ENCODE data around the gene NUMBL.

- TF ChIP-seq, protein P1, sequence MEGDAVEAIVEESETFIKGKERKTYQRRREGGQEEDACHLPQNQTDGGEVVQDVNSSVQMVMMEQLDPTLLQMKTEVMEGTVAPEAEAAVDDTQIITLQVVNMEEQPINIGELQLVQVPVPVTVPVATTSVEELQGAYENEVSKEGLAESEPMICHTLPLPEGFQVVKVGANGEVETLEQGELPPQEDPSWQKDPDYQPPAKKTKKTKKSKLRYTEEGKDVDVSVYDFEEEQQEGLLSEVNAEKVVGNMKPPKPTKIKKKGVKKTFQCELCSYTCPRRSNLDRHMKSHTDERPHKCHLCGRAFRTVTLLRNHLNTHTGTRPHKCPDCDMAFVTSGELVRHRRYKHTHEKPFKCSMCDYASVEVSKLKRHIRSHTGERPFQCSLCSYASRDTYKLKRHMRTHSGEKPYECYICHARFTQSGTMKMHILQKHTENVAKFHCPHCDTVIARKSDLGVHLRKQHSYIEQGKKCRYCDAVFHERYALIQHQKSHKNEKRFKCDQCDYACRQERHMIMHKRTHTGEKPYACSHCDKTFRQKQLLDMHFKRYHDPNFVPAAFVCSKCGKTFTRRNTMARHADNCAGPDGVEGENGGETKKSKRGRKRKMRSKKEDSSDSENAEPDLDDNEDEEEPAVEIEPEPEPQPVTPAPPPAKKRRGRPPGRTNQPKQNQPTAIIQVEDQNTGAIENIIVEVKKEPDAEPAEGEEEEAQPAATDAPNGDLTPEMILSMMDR (conservative IDR thresholded peaks at IDR 0.05): no peak
- no peak for TF ChIP-seq EZH2 (IDR thresholded peaks at IDR 0.05; ENCODE audit: low read depth)
Observed at GRCh38 chr19:40688309-40688708, 2.1 kb downstream of the NUMBL start.

All from PC-9 (cell line).